Measurements from ENCODE around the gene PCDHGA9. TPM values are rescaled to one million over a fixed set of nuclear protein-coding genes. Genes with fewer than 3 reads are reported as not detected.
A peak's percentile ranks its signal among the peaks of the same experiment; 100 is the strongest.
"Not testable (repeated sequence)": the region's sequence is repeated elsewhere in the genome, so short reads cannot be mapped to it uniquely, and the experiment has no call there.

Gene PCDHGA9
- total RNA-seq, 1 donor from 2014 or later: 0.73 TPM

DNA sequence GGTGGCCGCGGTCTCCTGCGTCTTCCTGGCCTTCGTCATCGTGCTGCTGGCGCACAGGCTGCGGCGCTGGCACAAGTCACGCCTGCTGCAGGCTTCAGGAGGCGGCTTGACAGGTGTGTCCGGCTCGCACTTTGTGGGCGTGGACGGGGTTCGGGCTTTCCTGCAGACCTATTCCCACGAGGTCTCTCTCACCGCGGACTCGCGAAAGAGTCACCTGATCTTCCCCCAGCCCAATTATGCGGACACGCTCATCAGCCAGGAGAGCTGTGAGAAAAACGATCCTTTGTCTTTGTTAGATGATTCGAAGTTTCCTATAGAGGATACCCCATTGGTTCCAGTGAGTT, 12.7 kb downstream of the PCDHGA9 start:
- H3K4me3 Mint-ChIP-seq (ENCODE audit: unreplicated experiment); H2AFZ ChIP-seq (ENCODE audit: low read depth, low read length); H4K20me1 ChIP-seq (ENCODE audit: insufficient read depth, low read length); H3K4me3 ChIP-seq (ENCODE audit: insufficient read depth, low read depth, low read length); H3K79me2 ChIP-seq (ENCODE audit: insufficient read depth, low read length); H3K9ac ChIP-seq (ENCODE audit: low read length); H3K4me1 ChIP-seq (ENCODE audit: insufficient read depth, low read length); H3K4me2 ChIP-seq (ENCODE audit: low read length); H3K27me3 Mint-ChIP-seq (ENCODE audit: low read depth, unreplicated experiment); H3K27ac ChIP-seq (ENCODE audit: low read depth, low read length); H3K36me3 ChIP-seq (ENCODE audit: insufficient read depth, low read length); H3K27me3 ChIP-seq (ENCODE audit: insufficient read depth, low read length); FAIRE-seq; H3K27ac Mint-ChIP-seq (ENCODE audit: unreplicated experiment); DNase-seq (ENCODE audit: low read depth): not testable (repeated sequence)
- Mint-ChIP-seq H3K9me3 (ENCODE audit: unreplicated experiment) (peaks cover 23% of the 10 kb centered on the region), H3K4me1 (ENCODE audit: low read depth, unreplicated experiment) (peaks cover 15% of the 10 kb centered on the region), H3K36me3 (ENCODE audit: low read depth, unreplicated experiment) (peaks cover 33% of the 10 kb centered on the region)
- peaks cover 32% of the 10 kb centered on the region for H3K9me3 ChIP-seq (ENCODE audit: insufficient read depth, low read depth, low read length)

DNA sequence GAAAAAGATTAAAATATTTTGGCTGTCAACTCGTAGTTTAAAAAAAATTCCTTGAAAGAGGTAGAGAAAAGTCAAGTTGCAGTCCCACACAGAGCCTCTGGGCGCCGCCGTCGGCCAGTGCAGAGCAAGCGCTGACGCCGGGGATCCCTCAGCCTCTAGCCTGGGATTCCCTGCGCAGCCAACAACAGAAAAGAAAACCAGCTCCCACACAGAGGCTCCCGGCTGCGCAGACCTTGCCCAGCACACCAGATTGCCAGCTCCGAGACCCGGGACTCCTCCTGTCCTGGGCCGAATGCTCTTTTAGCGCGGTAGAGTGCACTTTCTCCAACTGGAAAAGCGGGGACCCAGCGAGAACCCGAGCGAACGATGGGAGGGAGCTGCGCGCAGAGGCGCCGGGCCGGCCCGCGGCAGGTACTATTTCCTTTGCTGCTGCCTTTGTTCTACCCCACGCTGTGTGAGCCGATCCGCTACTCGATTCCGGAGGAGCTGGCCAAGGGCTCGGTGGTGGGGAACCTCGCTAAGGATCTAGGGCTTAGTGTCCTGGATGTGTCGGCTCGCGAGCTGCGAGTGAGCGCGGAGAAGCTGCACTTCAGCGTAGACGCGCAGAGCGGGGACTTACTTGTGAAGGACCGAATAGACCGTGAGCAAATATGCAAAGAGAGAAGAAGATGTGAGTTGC, 15.1 kb downstream of the PCDHGA9 start, which contains the start of gene PCDHGB7:
PCDHGB7 (plus strand) TSS at position 184 of the 679 bp plus-strand sequence; CDS start at position 367, 183 bp downstream.
- peak within 1 kb of the TSS; percentile 76 for H3K4me2 ChIP-seq (ENCODE audit: low read length)
- peak; percentile 56 for DNase-seq (ENCODE audit: low read depth)
- peak within 1 kb of the TSS; percentile 47 for H3K27ac ChIP-seq (ENCODE audit: low read depth, low read length)
- not testable (repeated sequence) for H3K27me3 Mint-ChIP-seq (ENCODE audit: low read depth, unreplicated experiment); H3K36me3 ChIP-seq (ENCODE audit: insufficient read depth, low read length); FAIRE-seq; H3K79me2 ChIP-seq (ENCODE audit: insufficient read depth, low read length); H4K20me1 ChIP-seq (ENCODE audit: insufficient read depth, low read length); H3K4me1 ChIP-seq (ENCODE audit: insufficient read depth, low read length); H3K27me3 ChIP-seq (ENCODE audit: insufficient read depth, low read length)
- peak within 1 kb of the TSS; percentile 28 for H2AFZ ChIP-seq (ENCODE audit: low read depth, low read length)
- H3K4me3 Mint-ChIP-seq (ENCODE audit: unreplicated experiment): peak within 1 kb of the TSS; percentile 92
- TF ChIP-seq CTCF (IDR thresholded peaks at IDR 0.05; ENCODE audit: insufficient read depth, low read depth, low read length): peak; percentile 67
- H3K36me3 Mint-ChIP-seq (ENCODE audit: low read depth, unreplicated experiment): peaks cover 52% of the 10 kb centered on the region
- H3K9me3 ChIP-seq (ENCODE audit: insufficient read depth, low read depth, low read length): peaks cover 51% of the 10 kb centered on the region
- H3K9ac ChIP-seq (ENCODE audit: low read length): peak within 1 kb of the TSS; percentile 73
- peaks cover 10% of the 10 kb centered on the region for H3K4me1 Mint-ChIP-seq (ENCODE audit: low read depth, unreplicated experiment)
- peaks cover 40% of the 10 kb centered on the region for H3K9me3 Mint-ChIP-seq (ENCODE audit: unreplicated experiment)
- H3K4me3 ChIP-seq (ENCODE audit: insufficient read depth, low read depth, low read length): peak within 1 kb of the TSS; percentile 49
- peak within 1 kb of the TSS; percentile 96 for H3K27ac Mint-ChIP-seq (ENCODE audit: unreplicated experiment)

- Mint-ChIP-seq H3K9me3 (ENCODE audit: unreplicated experiment) (peaks cover 43% of the 10 kb centered on the region), H3K4me3 (ENCODE audit: unreplicated experiment) (no peak overlapping the region), H3K27ac (ENCODE audit: unreplicated experiment) (peak overlapping the region; percentile 20), H3K36me3 (ENCODE audit: low read depth, unreplicated experiment) (peaks cover 58% of the 10 kb centered on the region), H3K27me3 (ENCODE audit: low read depth, unreplicated experiment) (no peaks in the 10 kb centered on the region), H3K4me1 (ENCODE audit: low read depth, unreplicated experiment) (peaks cover 10% of the 10 kb centered on the region)
- peaks cover 8% of the 10 kb centered on the region for H3K79me2 ChIP-seq (ENCODE audit: insufficient read depth, low read length)
- TF ChIP-seq CTCF (IDR thresholded peaks at IDR 0.05; ENCODE audit: insufficient read depth, low read depth, low read length): no peak
- no peak for TF ChIP-seq EZH2 (IDR thresholded peaks at IDR 0.05; ENCODE audit: insufficient read depth, low read length)
- peaks cover 51% of the 10 kb centered on the region for H3K9me3 ChIP-seq (ENCODE audit: insufficient read depth, low read depth, low read length)
- H3K27me3 ChIP-seq (ENCODE audit: insufficient read depth, low read length): no peaks in the 10 kb centered on the region
- no peak overlapping the region for H3K9ac ChIP-seq (ENCODE audit: low read length)
- H3K27ac ChIP-seq (ENCODE audit: low read depth, low read length): no peak overlapping the region
- H3K36me3 ChIP-seq (ENCODE audit: insufficient read depth, low read length): no peaks in the 10 kb centered on the region
- no peaks in the 10 kb centered on the region for H3K4me1 ChIP-seq (ENCODE audit: insufficient read depth, low read length)
- H2AFZ ChIP-seq (ENCODE audit: low read depth, low read length): no peak overlapping the region
- DNase-seq (ENCODE audit: low read depth) (no peak), FAIRE-seq (no peak)
- H4K20me1 ChIP-seq (ENCODE audit: insufficient read depth, low read length): no peaks in the 10 kb centered on the region
- no peak overlapping the region for H3K4me2 ChIP-seq (ENCODE audit: low read length)
- no peak overlapping the region for H3K4me3 ChIP-seq (ENCODE audit: insufficient read depth, low read depth, low read length)
Observed at GRCh38 chr5:141419074-141419880, 16.7 kb downstream of the PCDHGA9 start.

Measured in astrocyte (in vitro differentiated cells and primary cell).